ENCODE measurements around the gene RHOT2.
A peak's percentile ranks its signal among the peaks of the same experiment; 100 is the strongest.

The RHOT2 gene

GRCh38 chr16:632486-633335, 35.2 kb upstream of the RHOT2 start:
- no peak for DNase-seq

- no peak for DNase-seq
Observed at GRCh38 chr16:633336-634050, 34.4 kb upstream of the RHOT2 start.

DNA sequence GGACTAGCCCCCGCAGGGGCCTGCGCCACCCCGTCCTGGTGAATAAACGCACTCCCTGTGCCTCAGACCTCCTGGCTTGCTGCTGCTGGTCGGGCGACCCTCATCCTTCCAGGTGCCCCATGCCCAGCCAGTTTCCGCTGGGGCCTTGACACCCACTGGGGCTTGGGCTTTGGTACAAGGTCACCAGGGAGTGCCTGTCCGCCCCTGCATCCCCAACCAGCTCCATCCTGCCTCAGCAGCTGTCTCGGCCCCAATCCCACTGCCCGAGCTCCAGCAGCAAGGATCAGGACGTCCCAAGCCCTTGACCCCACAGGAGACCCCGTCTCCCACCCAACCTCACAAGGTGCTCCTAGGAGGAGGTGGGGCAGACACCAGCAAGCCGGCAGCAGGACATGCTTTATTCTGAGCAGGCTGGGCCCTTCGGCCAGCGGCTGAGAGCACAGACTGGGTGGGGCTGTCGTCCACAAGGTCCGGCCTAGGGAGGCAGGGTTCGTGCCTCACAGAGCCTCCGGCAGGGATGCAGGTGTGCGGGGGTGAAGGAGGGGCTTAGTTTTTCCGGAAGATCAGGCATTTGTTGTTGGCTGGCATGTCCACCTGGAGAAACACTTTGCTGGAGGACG, 33.8 kb upstream of the RHOT2 start:
- DNase-seq, result no peak

DNA sequence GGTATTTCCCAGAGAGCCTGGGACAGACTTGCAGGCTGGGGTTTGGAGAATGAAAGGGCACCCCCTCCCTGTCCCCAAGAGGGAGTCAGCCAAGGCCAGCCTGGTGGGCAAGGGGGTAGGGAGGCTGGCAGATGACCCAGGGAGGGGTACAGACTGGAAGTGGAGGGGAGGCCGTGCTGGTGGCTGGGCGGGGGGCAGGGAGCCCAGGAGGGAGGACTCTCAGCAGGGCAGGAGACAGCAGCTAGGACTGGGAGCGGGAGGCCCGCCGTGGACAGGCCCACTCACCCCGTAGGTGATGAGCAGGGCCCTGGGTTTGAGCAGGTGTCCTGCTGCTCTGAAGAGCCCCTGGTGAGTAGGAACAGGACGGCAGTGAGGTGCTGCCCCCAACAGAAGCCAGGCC, 32.9 kb upstream of the RHOT2 start:
- no peak for DNase-seq

- no peak for DNase-seq
Observed at GRCh38 chr16:635573-636205, 32.2 kb upstream of the RHOT2 start.

DNA sequence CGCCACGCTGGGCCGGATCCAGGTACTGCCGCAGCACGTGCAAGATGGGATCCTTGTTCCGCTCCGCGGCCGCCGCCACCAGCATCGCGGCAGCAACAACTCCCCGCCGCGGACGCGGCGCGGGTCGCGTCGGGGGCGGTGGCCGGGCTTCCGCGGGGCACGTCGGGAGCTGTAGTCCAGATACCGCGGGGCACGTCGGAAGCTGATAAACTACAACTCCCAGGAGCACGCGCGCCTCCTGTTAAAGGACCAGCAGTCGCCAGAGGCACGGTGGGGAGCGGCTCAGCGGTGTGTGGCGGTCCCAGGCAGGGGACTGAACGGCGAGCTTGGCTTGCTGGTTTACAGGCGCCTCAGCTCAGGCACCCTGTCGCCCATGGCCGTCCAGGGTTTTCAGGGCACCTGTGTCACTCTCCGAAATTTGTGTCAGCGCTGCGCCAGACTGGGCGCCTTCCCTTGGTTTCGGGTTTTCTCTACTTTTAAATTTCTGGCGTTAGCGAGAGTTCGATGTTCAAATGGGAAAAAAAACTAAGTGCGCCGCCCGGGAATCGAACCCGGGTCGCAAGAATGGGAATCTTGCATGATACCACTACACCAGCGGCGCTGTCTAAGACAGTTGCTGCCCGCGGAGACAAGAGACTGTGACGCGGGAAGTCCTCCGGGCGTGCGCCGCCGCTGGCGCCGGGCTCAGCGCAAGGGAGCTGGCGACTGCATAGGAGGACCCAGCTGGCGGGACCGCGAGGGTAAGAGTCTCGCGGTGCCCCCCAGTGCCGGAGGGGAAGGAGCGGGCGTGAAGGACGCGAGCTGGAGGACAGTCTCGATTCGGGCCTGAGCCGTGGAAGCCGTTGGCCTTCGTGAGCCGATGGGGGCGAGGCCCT, 31.5 kb upstream of the RHOT2 start, which contains the start of gene METTL26:
METTL26 (minus strand) TSS at position 100 of the 875 bp plus-strand sequence; CDS start at position 85, 15 bp downstream.
- DNase-seq, result peak; percentile 96

DNA sequence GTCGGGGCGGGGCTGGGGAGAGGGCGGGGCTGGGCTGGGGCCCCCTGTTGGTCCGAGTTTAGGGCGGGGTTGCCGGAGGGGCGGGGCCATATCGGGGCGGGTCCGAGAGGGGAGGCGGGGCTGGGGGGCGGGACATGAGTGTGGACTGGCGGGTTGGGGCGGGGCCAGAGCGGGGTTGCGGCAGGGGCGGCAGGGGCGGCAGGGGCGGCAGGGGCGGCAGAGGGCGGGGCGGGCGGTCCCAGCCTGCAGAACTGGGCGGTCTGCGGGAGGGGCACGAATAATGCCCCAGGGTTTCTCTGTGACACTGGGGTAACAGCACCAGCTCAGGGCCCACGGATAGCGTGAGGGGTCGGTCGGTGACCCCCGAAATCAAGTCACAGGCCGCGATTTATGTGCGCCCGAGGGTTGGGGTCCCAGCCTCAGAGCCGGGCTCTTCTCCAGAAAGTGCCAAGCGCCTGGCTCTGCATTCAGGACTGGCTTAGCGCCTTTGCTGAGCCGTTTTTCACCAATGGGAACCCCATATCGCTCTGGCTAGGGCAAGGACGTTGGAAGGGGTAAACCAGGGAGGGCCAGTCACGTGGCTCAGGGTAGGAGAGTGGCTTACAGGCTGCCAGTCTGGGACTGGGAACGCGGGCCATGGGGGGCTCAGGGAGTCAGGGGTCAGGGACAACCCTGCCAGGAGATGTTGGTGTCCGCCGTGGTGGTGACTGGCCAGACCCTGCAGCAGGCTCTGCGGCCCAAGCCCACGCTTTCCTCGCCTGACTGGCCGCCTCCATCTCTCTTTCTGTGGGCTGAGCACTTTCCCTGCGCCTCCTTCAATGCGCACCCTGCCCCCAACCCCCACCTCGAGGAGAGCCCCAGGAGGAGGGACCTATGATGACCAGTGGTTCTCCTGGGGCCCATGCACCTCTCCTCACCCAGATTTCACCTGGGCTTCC, 30.6 kb upstream of the RHOT2 start:
- peak; percentile 92 for DNase-seq

GRCh38 chr16:638034-638543, 29.8 kb upstream of the RHOT2 start:
- no peak for DNase-seq

GRCh38 chr16:638836-639235, 29.1 kb upstream of the RHOT2 start:
- no peak for DNase-seq

GRCh38 chr16:640614-641013, 27.3 kb upstream of the RHOT2 start:
- no peak for DNase-seq

GRCh38 chr16:641326-642188, 26.4 kb upstream of the RHOT2 start, which contains the start of gene MCRIP2:
Gene MCRIP2 (plus strand): TSS chr16:641828. CDS start chr16:641992, 164 bp downstream.
- peak; percentile 71 for DNase-seq

DNA sequence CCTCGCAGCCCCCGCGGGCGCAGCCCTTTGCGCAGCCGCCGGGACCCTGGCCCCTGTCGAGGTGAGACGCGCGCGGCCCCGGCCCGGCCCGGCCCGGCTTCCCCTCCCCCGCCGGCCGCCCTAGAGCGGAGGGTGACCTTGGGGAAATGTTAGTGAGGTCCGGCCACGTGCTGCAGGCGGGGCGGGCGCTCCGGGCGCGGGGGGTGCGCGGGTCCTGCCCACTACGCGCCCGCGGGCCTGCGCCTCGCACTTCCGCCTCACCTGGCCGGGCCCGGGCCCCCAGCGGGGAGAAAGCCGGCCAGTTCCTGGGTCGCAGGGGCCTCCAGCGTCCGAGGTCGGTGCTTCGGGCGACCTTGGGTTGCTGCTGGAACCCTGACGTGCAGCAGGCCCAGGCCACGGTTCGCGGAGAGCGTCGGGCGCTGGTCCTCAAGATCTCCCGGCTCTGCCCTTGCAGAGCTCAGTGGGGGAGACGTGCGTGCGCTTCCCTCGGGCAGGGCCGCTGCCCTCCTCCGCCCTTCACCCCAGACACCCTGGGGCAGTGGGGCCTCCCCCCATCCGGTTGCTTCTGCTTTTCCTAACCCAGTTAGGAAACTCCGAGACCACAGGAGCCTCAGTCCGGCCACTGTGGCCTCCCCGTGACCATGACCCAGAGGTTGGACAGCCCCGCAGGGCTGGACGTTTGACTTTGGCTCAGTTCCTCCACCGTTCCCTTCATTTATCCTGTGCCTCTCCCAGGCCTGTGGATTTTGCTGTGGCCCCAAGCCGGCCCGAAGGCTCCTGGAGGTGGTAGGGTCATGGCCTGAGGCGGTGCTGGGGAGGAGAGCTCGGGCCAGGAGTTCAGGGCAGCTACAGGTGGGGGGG, 25.5 kb upstream of the RHOT2 start:
- no peak for DNase-seq

DNA sequence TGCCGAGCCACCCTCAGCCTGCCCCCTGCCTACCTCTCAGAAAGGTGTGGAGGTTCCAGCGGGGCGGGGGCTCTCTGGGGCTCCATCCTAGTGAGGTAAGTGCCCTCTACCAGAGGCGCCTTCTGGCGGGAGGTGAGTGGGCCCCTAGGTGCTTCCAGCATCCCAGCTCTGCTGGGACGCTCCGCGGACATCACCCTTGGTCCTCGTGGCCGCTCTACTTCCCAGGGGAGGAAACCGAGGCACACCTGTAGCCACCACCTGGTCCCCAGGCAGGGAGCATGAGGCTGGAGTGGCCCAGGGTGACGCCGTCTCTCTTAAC, 24.9 kb upstream of the RHOT2 start:
- DNase-seq, result no peak

GRCh38 chr16:644556-644955, 23.4 kb upstream of the RHOT2 start:
- no peak for DNase-seq

DNA sequence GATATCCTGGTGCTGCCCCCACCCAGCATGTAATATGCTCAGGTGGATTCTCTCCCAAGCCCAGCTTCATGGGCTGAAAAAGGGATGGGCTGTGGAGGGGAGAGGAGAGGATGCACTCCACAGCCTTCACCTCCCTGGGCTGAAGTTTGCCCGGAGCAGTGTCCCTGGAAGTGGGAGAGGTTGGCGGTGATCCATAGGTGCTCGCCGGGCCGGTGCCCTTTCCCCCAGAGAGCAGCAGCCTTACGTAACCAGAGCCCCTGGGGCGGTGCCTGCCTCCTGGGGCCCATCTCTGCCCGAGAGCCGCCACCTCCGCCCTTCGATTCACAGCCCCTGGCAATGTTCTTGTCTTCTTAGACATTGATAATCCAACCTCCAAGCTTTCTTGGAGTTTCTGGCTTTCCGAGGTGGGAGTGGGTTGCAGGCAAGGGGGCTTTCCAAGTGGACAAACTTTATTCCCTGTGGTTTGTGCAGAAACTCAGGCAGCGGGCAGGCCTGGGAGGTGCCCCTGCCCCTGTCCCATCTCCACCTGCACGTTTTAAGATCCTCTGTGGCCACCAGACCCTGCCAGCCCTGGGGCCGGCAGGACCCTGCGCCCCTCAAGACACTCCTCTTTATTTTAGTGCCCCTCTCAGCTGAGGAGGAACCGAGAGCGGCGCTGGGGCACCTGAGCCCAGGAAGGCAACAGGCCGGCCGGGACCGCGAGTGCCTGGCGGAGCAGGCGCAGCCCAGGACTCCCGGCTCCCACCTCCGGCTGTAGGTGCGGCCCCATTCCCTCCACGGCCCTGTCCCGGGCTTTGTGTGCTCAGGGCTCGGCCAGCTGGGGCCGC, 21.9 kb upstream of the RHOT2 start:
- no peak for DNase-seq

- DNase-seq, result no peak
Observed at GRCh38 chr16:646679-647172, 21.2 kb upstream of the RHOT2 start.

DNA sequence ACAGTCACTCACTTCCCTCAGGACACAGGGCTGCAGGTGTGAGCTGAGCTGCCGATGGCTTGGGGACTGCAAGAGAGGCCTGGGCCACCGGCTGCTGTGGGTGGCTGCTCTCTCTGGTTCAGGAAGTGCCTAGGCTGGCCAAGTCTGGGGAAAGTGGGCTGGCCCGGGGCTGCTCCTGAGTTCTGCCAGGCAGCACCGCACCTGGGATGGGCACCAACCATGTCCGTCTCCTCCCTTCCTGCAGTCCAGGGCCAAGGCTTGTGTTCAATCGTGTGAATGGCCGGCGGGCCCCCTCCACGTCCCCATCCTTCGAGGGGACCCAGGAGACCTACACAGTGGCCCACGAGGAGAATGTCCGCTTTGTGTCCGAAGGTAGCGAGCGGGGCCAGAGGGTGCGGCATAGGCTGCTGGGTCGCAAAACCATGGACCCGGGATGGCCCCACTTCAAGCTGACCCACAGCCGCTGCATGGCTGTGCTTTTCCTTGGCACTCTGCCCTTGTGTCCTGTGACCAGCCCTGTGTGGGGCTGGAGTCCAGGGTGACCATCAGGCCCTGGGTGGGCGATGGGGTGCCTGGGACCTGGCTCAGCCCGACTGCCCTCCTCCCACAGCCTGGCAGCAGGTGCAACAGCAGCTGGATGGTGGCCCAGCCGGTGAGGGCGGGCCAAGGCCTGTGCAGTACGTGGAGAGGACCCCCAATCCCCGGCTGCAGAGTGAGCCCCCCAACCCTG, 20.6 kb upstream of the RHOT2 start:
- no peak for DNase-seq

Measured in fibroblast of skin of scalp (primary cell).